Measurements from ENCODE around the gene PRR11.

DNA sequence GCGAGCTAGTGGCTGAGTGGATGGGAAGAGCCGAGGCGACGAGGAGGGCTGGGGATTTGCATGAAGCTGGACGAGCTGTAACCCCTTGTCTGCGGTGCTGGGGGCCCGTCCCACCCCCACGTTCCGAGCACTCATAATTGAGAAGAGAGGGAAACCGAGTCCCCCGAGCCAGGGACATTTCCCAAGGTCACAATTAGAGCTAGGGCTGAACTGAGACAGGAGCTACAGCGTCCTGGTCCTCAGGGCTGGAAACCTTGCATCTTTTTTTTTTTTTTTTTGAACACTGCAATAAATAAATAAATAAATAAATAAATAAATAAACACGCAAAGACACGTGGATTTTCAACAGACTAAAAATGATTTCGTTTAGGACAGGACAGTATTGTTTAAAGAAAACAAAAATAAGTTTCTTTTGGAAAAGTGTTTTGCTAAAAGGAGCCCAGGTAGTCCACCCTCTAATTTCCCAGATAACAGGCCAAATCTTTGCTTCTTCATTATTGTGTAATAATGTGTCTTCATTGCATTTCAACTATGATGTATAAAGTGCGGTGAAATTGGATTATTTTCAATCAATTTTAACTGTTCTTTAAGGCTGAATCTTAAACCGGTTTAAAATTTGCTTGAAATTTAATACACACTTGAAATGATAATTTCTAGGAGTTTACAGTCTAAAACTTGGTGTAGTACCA is 65.8 kb downstream of the PRR11 start:
- TF ChIP-seq, protein P1, sequence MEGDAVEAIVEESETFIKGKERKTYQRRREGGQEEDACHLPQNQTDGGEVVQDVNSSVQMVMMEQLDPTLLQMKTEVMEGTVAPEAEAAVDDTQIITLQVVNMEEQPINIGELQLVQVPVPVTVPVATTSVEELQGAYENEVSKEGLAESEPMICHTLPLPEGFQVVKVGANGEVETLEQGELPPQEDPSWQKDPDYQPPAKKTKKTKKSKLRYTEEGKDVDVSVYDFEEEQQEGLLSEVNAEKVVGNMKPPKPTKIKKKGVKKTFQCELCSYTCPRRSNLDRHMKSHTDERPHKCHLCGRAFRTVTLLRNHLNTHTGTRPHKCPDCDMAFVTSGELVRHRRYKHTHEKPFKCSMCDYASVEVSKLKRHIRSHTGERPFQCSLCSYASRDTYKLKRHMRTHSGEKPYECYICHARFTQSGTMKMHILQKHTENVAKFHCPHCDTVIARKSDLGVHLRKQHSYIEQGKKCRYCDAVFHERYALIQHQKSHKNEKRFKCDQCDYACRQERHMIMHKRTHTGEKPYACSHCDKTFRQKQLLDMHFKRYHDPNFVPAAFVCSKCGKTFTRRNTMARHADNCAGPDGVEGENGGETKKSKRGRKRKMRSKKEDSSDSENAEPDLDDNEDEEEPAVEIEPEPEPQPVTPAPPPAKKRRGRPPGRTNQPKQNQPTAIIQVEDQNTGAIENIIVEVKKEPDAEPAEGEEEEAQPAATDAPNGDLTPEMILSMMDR (IDR thresholded peaks at IDR 0.05) = no peak
- TF ChIP-seq POLR2A (IDR thresholded peaks at IDR 0.05) = no peak
